SH-SY5Y (cell line): ENCODE measurements around the gene IGSF23.

Experiments
- GATA2 ChIP-seq: IDR thresholded peaks from 2 replicates; pipeline ENCODE4 v1.6.1; 2011; ENCODE audit warnings: mild to moderate bottlenecking, low read depth, low read length
- GATA3 ChIP-seq: IDR thresholded peaks from 2 replicates; pipeline ENCODE4 v1.6.1; 2011; ENCODE audit warnings: low read depth, mild to moderate bottlenecking, low read length, moderate library complexity

- TF ChIP-seq GATA3, result no peak
- no peak for TF ChIP-seq GATA2
These were observed 41.4 kb upstream of the IGSF23 start for GRCh38 chr19:44571830-44572580.
